GM13977 (cell line): Measurements from ENCODE around the gene USP9X.
A peak's percentile ranks its signal among the peaks of the same experiment; 100 is the strongest.
"Not testable (repeated sequence)": the region's sequence is repeated elsewhere in the genome, so short reads cannot be mapped to it uniquely, and the experiment has no call there.

Experiments used
- DNase-seq: peaks from one replicate; pipeline ENCODE4 v3.0.0; 2012; ENCODE audit warnings: low spot score
- in situ Hi-C: fragments of 300-500 bp; cut with MboI; formaldehyde crosslinking; loops from one replicate; pipeline ENCODE4 v1.12.0; 2022; ENCODE audit warnings: low sequenced_read_pairs, low pct_unique_long_range_greater_than_20kb, mixed read lengths, inconsistent platforms; ENCODE audit not compliant: unreplicated experiment
- TF ChIP-seq, protein P1 (sequence below): IDR thresholded peaks from 2 replicates; pipeline ENCODE4 v1.5.1; 2012; ENCODE audit warnings: mild to moderate bottlenecking, control low read depth; ENCODE audit not compliant: insufficient read depth; ENCODE audit errors: extremely low read depth, missing control alignments

The USP9X gene

DNA sequence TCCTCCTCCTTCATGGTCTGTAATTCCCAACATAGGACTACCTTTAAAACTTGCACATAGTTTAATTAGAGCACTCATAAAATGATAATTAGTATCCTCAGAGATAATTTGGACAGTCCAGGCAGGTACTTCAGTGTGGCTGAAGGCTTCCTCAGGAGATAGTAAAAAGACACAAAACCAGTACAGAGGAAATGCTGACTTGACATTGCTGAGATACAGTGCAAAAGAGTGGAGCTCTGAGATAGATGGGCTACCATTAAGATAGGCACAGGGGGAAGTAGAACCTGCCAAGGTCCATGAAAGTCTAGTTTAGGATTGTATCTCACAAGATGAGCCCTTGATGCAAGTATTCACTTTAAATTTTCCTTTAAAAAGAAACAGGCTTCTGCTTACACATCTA lies 91.0 kb downstream of the USP9X start:
- TF ChIP-seq, protein P1, sequence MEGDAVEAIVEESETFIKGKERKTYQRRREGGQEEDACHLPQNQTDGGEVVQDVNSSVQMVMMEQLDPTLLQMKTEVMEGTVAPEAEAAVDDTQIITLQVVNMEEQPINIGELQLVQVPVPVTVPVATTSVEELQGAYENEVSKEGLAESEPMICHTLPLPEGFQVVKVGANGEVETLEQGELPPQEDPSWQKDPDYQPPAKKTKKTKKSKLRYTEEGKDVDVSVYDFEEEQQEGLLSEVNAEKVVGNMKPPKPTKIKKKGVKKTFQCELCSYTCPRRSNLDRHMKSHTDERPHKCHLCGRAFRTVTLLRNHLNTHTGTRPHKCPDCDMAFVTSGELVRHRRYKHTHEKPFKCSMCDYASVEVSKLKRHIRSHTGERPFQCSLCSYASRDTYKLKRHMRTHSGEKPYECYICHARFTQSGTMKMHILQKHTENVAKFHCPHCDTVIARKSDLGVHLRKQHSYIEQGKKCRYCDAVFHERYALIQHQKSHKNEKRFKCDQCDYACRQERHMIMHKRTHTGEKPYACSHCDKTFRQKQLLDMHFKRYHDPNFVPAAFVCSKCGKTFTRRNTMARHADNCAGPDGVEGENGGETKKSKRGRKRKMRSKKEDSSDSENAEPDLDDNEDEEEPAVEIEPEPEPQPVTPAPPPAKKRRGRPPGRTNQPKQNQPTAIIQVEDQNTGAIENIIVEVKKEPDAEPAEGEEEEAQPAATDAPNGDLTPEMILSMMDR = no peak
- no peak for DNase-seq
- in situ Hi-C loops = no loop called here

DNA sequence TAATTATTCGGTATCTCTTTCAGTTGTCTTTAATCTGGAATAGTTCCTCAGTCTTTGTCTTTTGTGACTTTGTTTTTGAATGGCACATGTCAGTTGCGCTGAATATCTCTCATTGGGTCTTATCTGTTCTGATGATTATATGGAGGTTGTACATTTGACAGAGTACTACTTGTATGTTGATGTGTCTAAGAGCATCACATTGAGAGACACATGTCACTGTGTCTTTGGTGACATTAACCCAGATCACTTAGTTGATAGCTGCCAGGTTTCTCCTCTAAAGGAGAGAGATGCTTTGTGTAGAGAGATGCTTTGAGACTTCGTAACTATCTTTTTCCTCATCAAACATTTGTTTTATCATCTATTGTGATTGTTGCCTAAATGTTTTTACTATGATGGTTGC lies 92.1 kb downstream of the USP9X start:
- DNase-seq = no peak
- in situ Hi-C loops = no loop called here
- TF ChIP-seq, protein P1 = no peak

DNA sequence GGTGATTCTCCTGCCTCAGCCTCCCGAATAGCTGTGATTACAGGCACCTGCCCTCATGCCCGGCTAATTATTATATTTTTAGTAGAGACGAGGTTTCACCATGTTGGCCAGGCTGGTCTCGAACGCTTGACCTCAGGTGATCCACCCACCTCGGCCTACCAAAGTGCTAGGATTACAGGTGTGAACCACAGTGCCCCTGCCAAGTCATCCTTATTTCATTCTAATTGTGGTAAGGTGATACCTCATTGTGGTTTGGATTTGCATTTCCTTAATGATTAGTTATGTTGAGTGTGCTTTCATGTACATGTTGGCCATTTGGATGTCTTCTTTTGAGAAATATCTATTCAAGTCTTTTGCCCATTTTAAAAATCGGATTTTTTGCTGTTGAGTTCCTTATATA lies 93.0 kb downstream of the USP9X start:
- TF ChIP-seq, protein P1 = no peak
- in situ Hi-C loops = no loop called here
- no peak for DNase-seq

DNA sequence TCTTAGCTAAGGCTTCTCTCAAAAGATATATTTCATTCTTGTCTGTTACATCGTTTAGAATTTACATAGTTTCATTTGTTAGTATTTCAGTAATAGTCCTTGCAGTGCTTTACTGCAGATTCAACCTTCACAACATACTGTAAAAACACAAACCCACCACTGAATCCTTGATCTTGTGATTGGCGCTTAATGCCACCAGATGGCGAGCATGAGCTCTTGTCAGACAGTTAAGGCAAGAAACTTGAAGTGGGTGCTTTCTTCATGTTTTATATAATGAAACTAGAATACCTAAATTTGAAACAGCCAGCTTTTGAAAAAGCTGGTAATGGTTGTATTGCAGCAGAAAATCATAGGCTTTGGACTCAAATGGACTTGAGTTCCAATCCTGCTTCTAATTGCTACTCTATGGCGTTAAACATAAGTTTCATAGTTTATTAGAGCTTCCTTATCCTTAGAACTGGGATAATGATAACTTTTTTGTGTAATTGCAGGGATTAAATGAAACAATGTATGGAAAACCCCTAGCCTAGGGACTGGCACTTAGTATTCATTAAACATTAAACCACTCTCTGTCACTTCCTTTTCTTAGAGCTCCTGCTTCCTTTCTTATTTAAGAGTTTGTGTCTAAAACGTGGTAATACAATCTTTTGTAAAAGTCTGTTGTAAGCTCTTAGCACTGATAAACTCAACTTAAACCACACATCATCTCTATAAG lies 95.1 kb downstream of the USP9X start:
- TF ChIP-seq, protein P1 = peak; percentile 75
- peak; percentile 57 for DNase-seq
- in situ Hi-C loops = loop anchor here (5.0 kb wide), 1 partner anchor 67 kb away; no protein-coding TSS in a partner anchor

DNA sequence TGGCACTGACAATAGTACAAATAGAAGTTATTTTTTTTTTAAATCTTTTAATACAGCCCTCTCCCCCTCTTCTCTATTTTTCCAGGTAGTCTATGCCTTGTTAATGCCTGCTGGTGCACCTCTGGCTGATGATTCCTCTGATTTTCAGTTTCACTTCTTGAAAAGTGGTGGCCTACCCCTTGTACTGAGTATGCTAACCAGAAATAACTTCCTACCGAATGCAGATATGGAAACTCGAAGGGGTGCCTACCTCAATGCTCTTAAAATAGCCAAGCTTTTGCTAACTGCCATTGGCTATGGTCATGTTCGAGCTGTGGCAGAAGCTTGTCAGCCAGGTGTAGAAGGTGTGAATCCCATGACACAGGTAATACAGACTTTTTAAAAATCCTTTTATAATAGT lies 99.1 kb downstream of the USP9X start:
- peak; percentile 8 for DNase-seq
- TF ChIP-seq, protein P1 = no peak
- in situ Hi-C loops = loop anchor here (5.0 kb wide), 1 partner anchor 63 kb away; no protein-coding TSS in a partner anchor

DNA sequence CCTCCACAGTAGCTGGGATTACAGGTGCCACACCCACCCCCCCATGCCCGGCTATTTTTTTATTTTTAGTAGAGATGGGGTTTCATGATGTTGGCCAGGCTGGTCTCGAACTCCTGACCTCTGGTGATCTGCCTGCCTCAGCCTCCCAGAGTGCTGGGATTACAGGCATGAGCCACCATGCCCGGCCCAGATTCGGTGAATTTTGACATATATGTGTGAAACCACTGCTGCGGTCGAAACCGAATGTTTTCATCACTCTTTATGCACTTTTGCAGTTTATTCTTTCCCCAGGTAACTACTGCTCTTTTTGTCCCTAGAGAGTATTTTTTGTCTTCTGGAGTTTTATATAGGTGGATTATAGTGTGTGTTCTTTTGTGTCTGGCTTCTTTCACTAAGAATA lies 101.7 kb downstream of the USP9X start:
- DNase-seq, in situ Hi-C loops: not testable (repeated sequence)

DNA sequence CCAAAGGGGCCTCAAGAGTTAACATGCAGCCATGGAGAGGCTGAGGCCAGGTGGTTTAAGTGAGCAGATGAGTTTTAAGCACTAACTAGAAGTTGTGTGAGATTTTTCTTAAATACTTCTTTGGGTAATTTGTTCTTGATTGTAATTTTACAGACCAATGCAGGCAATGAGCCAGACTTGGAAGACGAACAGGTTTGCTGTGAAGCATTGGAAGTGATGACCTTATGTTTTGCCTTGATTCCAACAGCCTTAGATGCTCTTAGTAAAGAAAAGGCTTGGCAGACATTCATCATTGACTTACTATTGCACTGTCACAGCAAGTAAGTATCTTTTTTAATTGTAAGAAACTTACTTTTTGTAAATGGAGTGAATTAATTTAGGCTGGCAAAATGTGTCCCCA lies 103.9 kb downstream of the USP9X start:
- TF ChIP-seq, protein P1 = no peak
- no peak for DNase-seq
- in situ Hi-C loops = no loop called here
